LHCN-M2 (cell line): ENCODE results near the gene KPNB1. TPM values are rescaled to one million over a fixed set of nuclear protein-coding genes. Genes with fewer than 3 reads are reported as not detected.
"Not testable (repeated sequence)": the region's sequence is repeated elsewhere in the genome, so short reads cannot be mapped to it uniquely, and the experiment has no call there.

ENCODE experiments used
- DNase-seq: peaks from one replicate; pipeline ENCODE4 v3.0.0-alpha.2; 2012; ENCODE audit warnings: low read depth
- total RNA-seq: library from RNA; depleted of rRNA; stranded (reverse); fragments of >200 nt; gene quantifications from 2 replicates; pipeline ENCODE4 v1.2.3, GENCODE V29; 2014

Gene KPNB1
- total RNA-seq, 1 experiment from 2014 or later, result 401 TPM

DNA sequence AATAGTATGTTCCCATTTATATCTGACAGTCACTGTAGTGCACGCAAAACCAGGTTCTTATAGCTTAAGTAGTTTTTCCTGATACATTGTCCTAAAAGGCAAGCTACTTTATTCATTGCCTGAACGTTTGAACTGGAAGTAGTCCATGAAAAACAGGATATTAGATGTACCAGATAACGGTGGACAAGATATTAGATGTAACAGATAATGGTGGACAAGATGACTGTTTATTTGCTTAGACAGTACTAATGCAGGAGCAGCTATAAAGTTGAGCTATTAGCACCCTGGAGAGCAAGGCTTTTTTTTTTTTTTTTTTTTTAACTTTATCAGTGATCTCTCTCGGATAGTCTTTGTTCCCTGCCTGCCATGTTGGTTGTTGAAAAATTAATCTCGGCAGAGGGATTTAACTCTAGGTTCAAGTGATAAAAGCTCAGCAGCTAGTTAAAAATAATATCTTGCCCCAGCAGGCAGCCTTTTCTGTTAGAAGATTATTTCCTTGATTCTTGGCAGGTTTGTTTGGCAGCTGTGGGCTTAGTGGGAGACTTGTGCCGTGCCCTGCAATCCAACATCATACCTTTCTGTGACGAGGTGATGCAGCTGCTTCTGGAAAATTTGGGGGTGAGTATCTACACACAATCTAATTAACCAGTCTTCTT is 26.9 kb downstream of the KPNB1 start:
- no peak for DNase-seq

GRCh38 chr17:47678196-47678595 is 28.5 kb downstream of the KPNB1 start:
- no peak for DNase-seq

GRCh38 chr17:47682138-47682537 is 32.4 kb downstream of the KPNB1 start:
- DNase-seq, result no peak

DNA sequence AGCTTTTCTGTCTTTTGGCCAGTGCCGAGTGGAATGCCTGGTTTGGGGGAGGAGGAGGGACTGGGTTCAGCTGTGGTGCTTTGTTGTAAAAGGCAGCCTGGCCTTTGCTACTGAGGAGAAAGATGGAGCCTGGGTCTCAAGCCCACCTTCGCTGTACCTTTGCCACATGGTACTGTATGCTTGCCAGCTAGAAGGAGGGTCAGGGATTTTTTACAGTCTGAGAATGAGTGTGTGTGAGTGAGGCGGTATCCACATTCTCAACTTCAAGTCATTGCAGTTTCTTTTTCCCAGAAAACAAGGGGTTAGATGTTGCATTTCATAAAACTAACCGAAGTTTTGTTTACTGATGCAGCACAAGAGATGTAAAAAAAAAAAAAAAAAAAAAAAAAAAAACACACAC is 33.0 kb downstream of the KPNB1 start:
- not testable (repeated sequence) for DNase-seq

- no peak for DNase-seq
Observed at GRCh38 chr17:47684025-47684424, 34.3 kb downstream of the KPNB1 start.

DNA sequence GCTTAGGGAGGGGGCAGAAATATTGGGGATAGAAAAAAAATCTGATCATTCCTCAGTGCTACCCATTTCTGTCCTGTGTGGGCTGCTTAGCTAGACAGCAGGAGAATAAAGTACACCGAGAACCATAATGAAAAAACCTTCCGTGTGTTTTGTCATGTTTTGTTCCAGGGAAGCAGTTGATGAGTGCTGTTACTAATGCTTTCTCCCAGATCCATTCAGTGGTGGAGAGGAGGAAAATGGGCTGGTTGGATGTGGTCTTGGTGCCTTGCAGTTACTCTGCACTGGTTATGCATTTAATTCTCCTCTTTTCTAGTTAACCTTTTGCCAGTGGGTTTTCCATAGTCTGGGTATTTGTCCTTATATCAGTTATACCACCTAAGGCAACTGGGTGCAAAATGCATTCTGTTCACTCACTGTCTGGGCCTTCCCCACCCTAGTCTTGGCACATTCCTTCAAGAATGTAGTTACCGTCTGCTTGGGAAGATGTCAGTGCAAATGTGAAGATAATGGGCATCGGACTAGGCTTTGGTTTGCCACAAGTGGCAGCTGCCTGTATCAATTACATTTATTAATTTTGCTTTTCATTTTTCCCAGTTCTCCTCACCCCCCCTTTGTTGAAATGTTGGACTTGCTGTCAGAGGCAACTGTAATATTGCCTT is 34.9 kb downstream of the KPNB1 start:
- peak; percentile 42 for DNase-seq

DNA sequence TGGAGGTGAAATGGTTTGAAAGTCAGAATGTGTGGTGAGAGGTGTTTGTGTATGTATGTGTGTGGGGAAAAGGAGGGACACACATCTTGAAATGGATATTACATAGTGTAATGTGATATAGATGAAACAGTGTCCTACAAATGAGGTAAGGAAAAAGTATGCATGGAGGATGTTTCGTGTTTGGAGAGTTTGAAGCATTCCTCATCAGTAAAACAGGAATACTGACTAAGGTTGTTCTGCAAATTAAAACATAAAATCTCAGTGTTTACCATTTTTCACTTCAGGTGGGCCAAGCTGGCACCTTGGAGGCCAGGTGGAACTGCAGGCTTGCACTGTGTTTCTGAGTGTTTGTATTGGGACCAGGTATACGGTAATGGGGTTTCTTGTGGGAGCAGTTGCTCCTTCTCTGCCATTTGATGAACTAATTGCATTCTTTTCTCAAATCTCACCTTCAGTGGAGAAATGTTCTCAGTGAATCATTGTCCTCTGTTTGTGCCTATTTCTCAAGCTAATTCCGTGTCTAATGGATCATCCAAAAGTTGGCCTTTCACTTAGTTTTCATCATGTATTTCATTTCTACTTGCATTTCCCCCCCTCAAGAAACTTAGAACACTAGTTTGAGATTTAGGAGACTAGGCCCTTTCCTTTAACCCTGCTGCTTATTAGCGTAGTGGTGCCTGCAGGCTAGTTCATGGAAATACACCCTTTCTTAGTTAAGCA is 36.0 kb downstream of the KPNB1 start:
- no peak for DNase-seq

- peak; percentile 49 for DNase-seq
Observed at GRCh38 chr17:47686276-47686635, 36.5 kb downstream of the KPNB1 start.

- DNase-seq, result no peak
Observed at GRCh38 chr17:47686664-47687327, 37.1 kb downstream of the KPNB1 start.

DNA sequence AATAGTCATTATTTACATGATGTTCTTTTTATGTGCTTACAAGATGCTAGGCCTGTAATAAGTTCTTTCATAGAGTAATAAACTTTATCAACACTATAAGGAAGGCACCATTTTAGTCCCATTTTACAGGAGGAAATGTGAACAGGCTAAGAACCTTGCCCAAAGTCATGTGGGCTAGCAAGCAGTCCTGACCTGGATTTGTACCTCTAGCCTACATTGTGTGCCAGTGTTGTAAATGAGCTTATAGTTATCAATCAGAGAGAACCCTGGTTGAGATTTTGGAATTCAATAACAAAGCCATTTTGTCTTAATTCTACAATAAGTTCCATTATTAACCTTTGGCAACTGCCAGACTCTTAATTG is 37.6 kb downstream of the KPNB1 start:
- no peak for DNase-seq

GRCh38 chr17:47687748-47688147 is 38.0 kb downstream of the KPNB1 start:
- no peak for DNase-seq

- no peak for DNase-seq
Observed at GRCh38 chr17:47690121-47690520, 40.4 kb downstream of the KPNB1 start.

GRCh38 chr17:47692137-47692894 is 42.6 kb downstream of the KPNB1 start:
- no peak for DNase-seq

- no peak for DNase-seq
Observed at GRCh38 chr17:47692895-47693730, 43.4 kb downstream of the KPNB1 start.

GRCh38 chr17:47693731-47694580 is 44.2 kb downstream of the KPNB1 start, which contains the start of gene TBKBP1:
Gene TBKBP1, plus strand, starts transcription at chr17:47694161. Its CDS starts 1,952 bp downstream, at chr17:47696113.
- DNase-seq, result no peak

DNA sequence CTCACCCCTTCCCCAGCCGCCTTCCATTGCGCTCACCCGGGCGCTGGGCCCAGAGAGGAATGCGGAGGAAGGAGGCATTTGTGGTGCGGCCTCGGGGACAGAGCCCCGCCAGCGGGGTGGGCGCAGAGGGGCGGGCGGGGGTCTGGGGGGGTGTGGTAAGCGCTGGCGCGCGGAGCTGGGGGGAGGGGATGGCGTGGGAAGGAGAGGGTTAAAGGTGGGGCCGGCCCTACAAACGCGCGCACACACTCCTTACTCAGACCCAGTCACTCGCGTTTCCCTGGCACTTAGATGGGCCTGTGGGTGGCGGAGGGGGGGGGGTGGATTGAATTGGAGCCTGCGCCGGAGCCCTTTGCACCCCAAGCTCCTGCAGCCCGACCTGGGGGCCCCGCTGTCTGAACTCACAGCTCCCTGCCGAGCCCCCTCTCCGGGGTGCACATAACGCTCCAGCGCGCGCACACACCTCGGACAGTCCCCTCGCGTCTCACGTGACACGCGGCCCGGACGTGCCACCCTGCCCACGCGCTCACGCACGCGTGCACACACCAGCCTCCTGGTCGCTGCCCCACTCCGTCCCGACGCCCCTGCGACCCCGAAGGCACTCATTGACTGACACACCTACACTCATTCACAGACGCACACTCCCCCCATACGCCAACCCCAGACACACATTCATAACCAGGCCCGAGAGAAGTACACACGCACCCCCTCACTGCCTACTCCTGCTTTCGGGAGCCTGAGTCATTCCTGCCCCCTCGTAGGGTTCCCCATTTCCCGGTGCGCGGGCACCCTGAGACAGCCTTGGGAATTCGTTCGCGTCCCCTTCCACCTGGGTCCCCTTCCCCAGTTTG is 45.1 kb downstream of the KPNB1 start:
- no peak for DNase-seq

GRCh38 chr17:47695429-47696376 is 46.0 kb downstream of the KPNB1 start:
- DNase-seq, result no peak
